Inferior parietal cortex (tissue), 1 donor: ENCODE results near the gene DDX3X.
"Not testable (repeated sequence)": the region's sequence is repeated elsewhere in the genome, so short reads cannot be mapped to it uniquely, and the experiment has no call there.

Source experiments
- DNase-seq: peaks from one replicate; pipeline ENCODE4 v3.0.0-alpha.2; 2016; ENCODE audit errors: extremely low spot score

DDX3X gene

GRCh38 chrX:41373989-41374606, 40.1 kb downstream of the DDX3X start:
- no peak for DNase-seq

- DNase-seq: no peak
These were observed 43.7 kb downstream of the DDX3X start for GRCh38 chrX:41377624-41378023.

- no peak for DNase-seq
These were observed 47.7 kb downstream of the DDX3X start for GRCh38 chrX:41381685-41382084.

GRCh38 chrX:41382714-41383645, 49.0 kb downstream of the DDX3X start:
- DNase-seq: no peak

- no peak for DNase-seq
These were observed 50.2 kb downstream of the DDX3X start for GRCh38 chrX:41384051-41384705.

- DNase-seq: peak; percentile 6
These were observed 52.4 kb downstream of the DDX3X start for GRCh38 chrX:41386222-41386990.

GRCh38 chrX:41388543-41388942, 54.6 kb downstream of the DDX3X start:
- DNase-seq: no peak

GRCh38 chrX:41389311-41389888, 55.4 kb downstream of the DDX3X start:
- DNase-seq: no peak

- DNase-seq: not testable (repeated sequence)
These were observed 56.6 kb downstream of the DDX3X start for GRCh38 chrX:41390576-41390975.

- no peak for DNase-seq
These were observed 57.6 kb downstream of the DDX3X start for GRCh38 chrX:41391606-41392005.

GRCh38 chrX:41394293-41394692, 60.3 kb downstream of the DDX3X start:
- DNase-seq: no peak

- DNase-seq: no peak
These were observed 63.3 kb downstream of the DDX3X start for GRCh38 chrX:41397219-41397618.

GRCh38 chrX:41397768-41398167, 63.8 kb downstream of the DDX3X start:
- DNase-seq: no peak

GRCh38 chrX:41402556-41402955, 68.6 kb downstream of the DDX3X start:
- not testable (repeated sequence) for DNase-seq

GRCh38 chrX:41405551-41405950, 71.6 kb downstream of the DDX3X start:
- no peak for DNase-seq

- DNase-seq: no peak
These were observed 72.2 kb downstream of the DDX3X start for GRCh38 chrX:41406201-41406600.

- DNase-seq: no peak
These were observed 73.9 kb downstream of the DDX3X start for GRCh38 chrX:41407816-41408215.

GRCh38 chrX:41408576-41408975, 74.6 kb downstream of the DDX3X start:
- DNase-seq: no peak

- peak; percentile 20 for DNase-seq
These were observed 75.0 kb downstream of the DDX3X start for GRCh38 chrX:41409006-41409405.

- DNase-seq: not testable (repeated sequence)
These were observed 77.3 kb downstream of the DDX3X start for GRCh38 chrX:41411222-41411621.
